HG02970 (cell line): ENCODE measurements around the gene TMEM271.
"Not testable (repeated sequence)": the region's sequence is repeated elsewhere in the genome, so short reads cannot be mapped to it uniquely, and the experiment has no call there.

ENCODE experiments used
- ATAC-seq: cut with Tn5 transposase; IDR thresholded peaks from one replicate; pipeline ENCODE4 v1.9.1; 2021; ENCODE audit warnings: mild to moderate bottlenecking, moderate library complexity, moderate number of reproducible peaks; ENCODE audit not compliant: unreplicated experiment, low FRiP score

Gene TMEM271

DNA sequence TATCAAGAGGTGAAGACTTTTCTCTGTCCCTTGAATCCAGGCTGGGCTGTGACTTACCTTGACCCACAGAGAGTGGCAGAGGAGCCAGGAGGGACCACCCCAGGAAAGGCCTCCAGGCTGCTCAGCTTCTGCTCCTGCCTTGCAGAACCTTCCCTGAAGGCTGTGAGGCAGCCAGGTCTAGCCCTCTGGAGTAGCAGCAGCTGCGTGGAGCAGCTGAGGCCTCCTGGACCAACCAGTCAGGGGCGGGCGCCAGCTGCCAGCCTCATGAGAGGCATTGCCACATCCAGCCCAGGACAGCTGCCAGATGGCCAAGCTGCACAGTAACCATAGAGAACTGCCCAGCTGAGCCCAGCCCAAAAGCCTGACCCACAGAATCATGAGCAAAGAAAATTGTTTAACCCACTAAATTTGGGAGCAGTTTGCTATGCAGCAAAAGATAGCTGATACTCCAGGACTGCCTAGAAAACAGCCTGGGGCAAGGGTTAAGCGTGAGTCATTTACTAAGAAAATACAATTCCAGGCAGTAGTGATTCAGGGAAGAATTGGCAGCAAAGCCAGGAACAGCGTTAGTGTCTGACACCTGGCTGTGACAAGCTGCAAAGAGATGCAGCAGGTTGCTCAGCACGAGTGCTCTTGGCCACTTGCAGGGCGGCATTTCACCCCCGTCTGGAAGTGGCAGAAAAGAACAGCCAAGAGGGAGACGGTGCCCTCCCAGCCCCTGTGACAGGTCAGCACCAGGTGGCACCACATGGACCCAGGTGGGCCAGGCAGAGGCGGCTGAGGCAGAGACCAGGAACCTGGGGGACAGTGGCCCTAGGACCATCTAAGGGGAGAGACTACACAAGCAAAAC, 34.5 kb upstream of the TMEM271 start:
- ATAC-seq: no peak

DNA sequence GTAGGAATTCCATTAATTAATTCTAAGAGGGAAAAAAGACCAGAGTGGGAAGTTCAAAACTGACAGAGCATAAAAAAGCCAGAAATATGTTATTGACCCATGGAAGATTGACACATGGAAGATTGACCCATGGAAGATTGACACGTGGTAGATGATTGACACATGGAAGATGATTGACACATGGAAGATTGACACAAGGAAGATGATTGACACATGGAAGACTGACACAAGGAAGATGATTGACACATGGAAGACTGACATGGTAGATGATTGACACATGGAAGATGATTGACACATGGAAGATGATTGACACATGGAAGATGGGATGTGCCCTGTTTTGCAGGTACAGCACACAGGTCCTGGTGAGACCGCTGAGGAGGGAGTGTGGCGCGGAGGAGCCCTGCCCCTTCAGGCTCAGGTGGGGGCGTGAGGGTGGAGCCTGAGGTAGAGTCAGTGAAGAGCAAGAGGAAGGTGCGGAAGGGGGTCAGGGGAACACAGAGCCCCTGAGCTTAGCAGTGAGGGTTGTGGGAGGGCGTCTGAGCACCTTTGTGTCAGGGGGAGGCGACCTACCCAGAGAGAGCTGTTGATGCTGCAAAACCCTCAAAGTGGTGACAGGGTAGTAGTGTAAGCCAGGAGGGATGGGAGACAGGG, 33.4 kb upstream of the TMEM271 start:
- no peak for ATAC-seq

DNA sequence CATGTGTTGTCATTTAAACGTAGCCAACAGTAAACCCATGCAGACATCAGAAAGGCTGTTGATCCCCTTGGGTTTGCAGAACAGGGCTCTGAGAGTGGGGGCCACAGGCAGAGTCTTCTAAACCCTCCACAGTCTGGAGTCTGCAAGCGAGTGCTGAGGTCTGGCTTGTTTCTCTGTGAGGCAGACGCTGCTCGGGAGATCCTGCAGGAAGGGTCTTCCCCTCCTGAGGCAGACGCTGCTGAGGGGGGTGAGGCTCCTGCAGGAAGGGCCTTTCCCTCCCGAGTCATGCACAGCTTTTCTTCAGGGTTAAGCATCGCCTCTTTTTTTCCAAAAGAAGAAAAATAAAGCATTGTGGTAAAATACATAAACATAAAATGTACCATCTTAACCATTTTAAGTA, 32.1 kb upstream of the TMEM271 start:
- ATAC-seq: no peak

DNA sequence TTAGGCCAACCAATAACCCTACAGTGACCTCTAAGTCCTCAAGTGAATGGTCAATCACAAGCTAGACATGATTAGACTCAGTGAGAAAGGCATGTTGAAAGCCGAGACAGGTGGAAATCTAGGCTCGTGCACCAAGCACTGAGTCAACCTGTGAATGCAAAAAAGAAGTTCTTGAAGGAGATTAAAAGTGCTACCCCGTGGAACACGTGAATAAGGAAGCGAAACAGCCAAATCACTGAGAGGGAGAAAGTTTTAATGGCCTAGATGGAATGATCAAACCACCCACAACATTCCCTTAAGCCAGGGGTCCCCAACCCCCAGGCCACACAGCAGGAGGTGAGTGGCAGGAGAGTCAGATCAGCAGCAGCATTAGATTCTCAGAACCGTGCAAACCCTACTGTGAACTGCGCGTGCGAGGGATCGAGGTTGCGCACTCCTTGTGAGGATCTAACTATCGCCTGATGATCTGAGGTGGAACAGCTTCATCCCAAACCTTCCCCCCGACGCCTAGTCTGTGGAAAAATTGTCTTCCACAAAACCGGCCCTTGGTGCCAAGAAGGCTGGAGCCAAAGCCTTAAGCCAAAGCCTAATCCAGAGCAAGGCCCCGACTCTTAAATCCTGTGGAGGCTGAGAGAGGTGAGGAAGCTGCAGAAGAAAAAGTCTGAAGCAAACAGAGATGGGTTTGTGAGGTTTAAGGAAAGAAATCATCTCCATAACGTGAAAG, 29.8 kb upstream of the TMEM271 start:
- no peak for ATAC-seq

DNA sequence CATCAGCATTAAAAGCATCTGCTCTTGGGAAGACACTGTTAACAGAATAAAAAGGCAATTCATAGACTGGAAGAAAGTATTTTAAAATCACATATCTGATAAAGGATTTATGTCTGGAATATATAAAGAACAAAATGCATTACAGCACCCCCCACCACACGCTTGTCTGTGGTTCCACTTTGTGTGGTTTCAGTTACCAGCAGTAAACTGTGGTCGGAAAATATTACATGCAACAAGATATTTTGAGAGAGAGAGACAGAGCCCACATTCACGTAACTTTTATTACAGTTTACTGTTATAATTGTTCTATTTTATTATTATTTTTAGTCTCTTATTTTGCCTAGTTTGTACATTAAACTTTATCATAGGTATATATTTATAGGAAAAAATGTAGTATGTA, 28.0 kb upstream of the TMEM271 start:
- ATAC-seq: no peak

DNA sequence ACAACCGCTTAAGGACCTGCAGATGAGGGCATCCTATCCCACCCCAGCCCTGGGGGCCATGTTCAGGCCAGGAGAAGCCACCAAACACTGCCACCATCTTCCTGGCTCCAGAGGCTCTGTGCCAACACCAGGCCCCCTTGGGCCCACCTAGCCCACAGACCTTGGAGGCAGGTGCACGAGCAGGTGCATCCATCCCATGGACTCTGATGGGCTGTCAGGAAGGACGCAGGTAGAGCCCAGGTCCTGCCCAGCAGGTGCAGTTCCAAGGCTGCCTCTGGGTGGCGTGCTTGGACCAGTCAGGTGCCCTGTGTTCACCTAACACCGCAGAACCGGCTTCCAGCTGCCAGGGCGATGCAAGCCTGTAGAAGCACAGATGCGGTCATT, 26.5 kb upstream of the TMEM271 start:
- no peak for ATAC-seq

DNA sequence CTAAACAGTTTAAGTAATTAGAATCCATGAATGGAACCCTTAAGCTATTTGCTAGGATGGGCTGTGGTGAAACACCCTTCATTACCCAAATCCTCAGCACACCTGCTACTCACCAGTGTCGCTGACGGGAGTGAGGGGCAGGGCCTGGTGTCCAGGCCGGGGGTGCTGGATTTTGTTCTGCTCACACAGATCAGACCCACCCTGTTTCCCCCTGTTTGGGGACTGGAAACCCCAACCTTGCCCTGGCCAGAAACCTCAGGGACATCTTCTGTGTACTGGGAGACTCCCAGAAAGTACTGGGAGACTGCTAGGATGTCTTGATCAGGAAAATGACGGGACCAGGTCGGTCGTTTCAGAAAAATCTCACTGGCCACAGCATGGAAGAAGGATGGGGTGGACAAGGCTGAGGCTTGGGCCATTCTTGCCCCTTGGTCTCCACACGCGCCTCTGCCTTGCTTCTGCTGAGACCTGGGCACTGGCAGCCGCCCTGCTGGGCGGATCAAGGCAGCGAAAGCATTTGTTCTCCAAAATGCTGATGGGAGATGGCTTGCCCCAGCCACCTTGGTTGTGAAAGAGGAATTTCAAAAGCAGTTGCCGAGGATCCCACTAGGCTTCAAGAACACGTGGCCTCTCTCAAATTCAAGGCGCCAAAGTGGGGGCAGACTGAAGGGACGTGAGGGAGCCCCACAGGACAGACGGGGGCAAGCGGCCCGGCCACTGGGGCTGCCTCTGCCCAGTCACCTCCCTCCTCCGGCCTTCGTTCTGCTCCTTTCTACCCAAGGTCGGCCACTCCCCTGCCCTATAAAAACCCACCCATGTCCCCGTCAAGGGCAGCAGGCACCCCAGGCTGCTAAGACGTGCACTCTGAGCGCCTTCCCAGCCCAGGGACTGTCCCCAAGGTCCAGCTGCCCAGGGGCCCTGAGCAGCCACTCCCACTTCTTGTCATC, 25.8 kb upstream of the TMEM271 start:
- ATAC-seq: no peak

DNA sequence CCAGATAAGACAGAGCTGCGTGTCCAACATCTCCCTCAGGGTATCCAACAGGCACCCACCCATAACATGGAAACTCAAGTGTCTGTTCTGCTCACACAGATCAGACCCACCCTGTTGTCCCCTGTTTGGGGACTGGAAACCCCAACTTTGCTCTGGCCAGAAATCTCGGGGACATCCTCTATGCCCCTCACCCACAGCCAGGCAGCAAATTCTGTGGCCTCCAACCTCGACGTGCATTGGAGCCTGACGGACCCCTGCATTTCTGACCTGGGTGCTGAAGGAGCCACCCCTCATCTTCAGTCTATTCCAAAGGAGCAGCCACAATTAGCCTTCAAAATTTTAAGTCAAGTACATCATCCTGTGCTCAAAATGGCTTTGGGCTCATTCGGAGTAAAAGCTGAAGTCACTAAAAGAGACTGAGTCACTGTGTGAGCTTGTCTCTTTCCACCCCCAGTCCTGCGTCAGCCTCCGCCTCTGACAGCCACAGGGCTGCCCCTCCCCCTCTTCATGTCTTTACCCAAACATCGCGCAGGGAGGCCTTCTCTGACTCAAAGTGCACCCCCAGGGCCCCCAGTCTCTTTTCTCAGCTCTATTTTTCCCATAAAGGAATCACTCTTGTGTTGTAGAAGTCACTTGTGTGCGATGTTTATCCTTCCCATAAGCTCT, 24.9 kb upstream of the TMEM271 start:
- ATAC-seq: no peak

DNA sequence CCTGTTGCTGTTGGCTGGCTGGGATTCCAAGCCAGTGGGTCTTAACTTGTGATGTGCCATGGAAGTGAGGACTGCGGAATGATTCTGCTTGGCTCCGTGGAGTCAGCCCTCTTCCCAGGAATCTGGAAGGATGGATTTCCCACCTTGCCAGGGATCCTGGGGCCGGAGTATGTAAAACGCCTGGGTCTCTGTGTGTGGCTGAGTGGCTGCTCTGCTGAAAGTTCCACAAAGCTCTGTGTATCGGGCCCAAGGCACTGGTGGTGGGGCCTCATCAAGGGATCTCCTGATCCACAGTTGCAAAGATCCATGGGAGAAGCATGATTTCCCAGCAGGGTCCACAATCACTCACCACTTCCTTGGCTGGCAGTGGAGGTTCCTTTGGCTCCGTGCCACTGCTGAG, 24.1 kb upstream of the TMEM271 start:
- ATAC-seq: no peak

DNA sequence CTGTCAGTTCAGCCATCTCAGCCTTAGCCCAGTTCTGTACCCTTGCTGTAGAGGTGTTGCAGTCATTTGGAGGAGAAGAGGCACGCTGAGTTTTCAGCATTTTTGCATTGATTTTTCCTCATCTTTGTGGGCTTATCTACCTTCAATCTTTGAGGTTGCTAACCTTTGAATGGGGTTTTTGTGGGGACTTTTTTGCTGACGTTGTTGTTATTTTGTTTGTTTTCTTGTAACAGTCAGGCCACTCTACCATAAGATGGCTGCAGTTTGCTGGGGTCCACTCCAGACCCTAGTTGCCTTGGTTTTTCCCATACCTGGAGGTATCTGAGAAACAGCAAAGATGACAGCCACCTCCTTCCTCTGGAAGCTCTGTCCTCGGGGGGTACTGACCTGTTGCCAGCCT, 22.8 kb upstream of the TMEM271 start:
- no peak for ATAC-seq

DNA sequence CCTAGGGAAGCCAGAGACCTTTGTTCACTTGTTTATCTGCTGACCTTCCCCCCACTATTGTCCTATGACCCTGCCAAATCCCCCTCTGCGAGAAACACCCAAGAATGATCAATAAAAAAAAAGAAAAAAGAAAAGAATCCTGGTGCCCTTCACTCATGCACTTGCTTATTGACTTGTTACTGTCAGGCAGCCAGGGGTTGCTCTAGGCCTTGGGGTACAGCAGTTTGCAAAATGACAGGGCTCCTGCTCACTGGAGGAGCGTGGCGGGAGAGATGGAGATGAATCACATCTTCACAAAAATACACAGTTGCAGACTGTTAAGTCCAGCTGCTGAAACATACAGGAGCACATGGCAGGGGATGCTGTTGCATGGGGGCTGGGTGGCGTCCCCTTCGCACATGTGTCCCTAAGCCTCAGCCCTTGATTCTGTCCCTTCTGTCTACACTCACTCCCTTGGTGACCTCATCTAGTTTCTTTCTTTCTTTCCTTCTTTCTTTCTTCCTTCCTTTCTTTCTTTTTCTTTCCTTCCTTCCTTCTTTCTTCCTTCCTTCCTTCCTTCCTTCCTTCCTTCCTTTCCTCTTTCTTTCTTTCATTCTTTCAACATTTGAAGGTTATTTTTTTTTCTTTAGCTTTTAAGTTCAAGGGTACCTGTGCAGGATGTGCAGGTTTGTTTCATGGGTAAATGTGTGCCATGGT, 16.9 kb upstream of the TMEM271 start:
- no peak for ATAC-seq

DNA sequence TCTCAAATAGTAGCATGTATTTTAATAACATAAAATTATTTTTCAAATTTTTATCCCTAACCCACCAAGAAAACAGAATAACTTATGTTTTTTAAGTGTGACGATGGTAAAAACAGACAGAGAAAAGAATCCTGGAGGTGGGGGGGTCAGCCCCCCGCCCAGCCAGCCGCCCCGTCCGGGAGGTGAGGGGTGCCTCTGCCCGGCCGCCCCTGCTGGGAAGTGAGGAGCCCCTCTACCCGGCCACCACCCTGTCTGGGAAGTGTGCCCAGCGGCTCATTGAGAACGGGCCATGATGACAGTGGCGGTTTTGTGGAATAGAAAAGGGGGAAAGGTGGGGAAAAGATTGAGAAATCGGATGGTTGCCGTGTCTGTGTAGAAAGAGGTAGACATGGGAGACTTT, 16.1 kb upstream of the TMEM271 start:
- ATAC-seq: not testable (repeated sequence)

DNA sequence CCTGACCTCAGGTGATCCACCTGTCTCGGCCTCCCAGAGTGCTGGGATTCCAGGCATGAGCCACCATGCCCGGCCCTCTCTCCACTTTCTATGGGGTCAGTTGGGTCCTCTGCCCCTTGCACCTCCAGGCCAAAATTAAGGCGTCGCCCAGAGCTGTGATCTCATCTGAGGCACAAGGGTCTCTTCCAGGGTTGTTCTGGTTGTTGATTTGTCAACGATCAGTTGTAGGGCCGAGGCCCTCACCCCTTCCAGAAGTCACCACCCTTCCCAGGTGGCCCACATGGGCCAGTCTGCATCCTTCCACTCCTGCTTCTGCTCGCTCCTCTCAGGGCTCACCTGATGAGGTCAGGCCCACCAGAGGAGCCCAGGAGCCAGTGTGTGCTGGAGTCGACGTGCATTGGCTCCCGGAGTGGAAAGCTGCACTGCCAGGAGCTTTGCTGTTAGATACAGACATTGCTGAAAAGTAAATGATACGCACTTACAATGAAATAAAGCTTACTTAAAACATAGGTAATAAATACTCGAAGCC, 14.3 kb upstream of the TMEM271 start:
- ATAC-seq: no peak

DNA sequence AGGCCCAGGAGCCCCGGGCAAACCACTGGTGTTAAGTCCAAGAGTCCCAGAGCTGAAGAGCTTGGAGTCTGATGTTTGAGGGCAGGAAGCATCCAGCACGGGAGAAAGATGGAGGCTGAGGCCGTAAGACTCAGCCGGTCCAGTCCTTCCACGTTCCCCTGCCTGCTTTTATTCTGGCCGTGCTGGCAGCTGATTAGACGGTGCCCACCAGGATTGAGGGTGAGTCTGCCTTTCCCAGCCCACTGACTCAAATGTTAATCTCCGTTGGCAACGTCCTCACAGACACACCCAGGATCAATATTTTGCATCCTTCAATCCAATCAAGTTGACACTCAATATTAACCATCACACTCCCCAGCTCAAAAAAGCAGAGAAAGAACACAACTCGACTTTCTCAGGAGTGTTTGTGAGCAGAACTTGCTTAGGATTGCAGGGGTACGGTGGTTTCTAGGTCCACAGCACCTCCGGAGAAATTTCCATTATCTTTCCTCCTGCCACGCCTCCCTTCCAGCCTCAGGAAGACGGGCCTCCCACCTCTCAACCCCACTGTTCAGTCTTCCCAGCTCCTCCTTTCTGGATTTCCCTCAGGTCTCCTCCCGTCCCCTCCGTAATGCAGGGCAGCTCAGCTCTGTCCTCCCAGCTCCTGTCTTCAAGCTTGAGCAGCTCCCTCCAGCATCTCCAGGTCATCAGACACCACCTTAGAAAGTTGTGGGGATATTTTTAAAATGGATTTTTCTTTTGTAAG, 13.3 kb upstream of the TMEM271 start:
- no peak for ATAC-seq

DNA sequence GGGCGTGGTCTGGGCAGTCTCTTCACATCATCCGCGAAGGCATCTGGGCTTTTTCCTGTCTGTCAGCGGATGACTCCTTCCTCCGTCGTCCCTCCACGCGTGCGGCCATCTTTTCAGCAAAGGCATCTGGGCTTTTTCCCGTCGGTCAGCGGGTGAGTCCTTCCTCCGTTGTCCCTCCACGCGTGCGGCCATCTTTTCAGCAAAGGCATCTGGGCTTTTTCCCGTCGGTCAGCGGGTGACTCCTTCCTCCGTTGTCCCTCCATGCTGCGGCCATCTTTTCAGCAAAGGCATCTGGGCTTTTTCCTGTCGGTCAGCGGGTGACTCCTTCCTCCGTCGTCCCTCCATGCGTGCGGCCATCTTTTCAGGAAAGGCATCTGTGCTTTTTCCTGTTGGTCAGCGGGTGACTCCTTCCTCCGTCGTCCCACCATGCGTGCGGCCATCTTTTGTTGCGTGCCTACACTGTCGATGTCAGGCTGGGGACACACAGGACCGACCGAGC, 12.3 kb upstream of the TMEM271 start:
- ATAC-seq: no peak

DNA sequence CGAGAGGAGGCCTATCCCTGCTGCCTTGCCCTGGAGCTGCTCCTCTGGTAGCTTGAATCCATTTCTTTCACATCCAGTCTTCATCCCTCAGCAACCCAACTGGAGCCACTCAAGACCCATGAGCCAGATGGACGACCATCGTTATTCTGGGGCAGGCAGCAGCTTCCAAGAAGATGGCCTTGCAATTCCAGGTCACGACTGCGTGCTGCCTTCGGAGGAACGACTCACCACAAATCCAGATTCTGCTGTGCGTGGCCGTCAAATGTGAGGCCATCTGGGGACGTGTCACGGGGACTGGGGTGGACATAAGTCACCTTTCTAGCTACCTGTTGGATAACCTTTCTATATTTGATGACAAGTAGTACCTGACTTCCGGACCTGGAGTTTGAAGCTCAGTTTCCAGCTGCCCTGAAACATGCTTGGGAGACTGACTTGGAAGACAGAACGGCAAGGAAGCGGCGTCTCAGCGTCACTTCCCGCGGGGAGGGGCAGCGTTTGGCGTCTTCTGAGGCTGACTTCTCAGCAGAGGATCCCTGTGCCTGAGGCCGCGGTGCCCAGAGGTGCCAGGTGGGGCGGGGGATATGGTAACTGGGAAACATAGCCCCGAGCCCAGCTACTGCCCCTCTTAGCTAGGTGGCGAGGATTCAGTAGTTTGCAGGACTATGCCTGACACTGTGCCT, 11.7 kb upstream of the TMEM271 start:
- no peak for ATAC-seq

DNA sequence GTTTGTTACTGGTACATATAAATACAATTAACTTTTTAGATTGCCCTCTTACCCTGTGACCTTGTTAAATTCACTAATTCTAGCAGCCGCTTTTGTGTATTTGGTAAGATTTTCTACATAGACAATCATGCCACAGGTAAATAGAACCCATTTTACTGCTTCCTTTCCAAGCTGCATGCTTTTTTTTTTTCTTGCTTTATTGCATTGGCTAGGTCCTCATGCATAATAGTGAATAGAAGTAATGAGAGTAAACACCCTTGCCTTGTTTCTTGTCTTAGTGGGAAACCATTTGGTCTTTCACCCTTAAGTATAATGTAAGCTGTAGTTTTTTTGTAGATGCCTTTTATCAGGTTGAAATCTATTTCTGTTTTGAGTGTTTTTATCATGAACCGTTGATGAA, 7.7 kb upstream of the TMEM271 start:
- ATAC-seq: no peak
